ENCODE data around the gene ACER2. TPM values are rescaled to one million over a fixed set of nuclear protein-coding genes. Genes with fewer than 3 reads are reported as not detected.

Gene ACER2
- total and polyA plus RNA-seq, 2 of the 8 experiments (the other 6 are each of a cell fraction or from before 2014, with no cell fraction given) = 7.4 to 8.8 TPM

DNA sequence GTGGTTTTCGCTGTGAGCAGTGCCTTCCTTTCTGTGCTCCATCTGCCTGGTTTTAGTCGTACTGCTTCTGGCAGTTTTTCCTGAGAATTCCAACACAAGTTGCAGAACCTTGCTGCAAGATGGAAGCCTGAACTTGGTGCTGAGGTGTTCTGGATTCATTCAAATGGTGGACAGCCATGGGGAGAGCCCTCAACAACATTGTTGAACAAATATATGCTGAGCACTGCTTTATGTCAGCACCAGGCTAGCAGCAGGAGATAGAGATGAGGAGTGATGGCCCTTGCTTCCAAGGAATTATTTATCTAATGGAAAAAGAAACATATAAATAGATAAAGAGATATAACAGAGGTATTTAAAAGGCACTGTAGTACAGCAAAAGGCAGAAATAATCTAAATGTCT, 21.5 kb upstream of the ACER2 start:
- Histone ChIP-seq H3K9me3 (ENCODE audit: insufficient read depth in 2 of 2, low read depth in 1 of 2, low read length in 1 of 2) (no peaks in the 10 kb centered on the region), H3K23ac (ENCODE audit: insufficient read length) (no peak overlapping the region), H2AK5ac (ENCODE audit: low read depth, low read length) (no peak overlapping the region), H3K79me2 (ENCODE audit: control insufficient read depth in 1 of 2, insufficient read depth in 2 of 2, low read length in 2 of 2) (no peaks in the 10 kb centered on the region), H4K20me1 (replicated peaks in 1 of 2; ENCODE audit: control insufficient read depth in 1 of 2, insufficient read depth in 2 of 2, low read length in 2 of 2) (no peaks in the 10 kb centered on the region), H3K9ac (replicated peaks in 1 of 4; ENCODE audit: extremely low read depth in 1 of 4, low read depth in 3 of 4, low read length in 3 of 4) (no peak overlapping the region), H3K14ac (ENCODE audit: insufficient read length) (no peak overlapping the region), H3K27me3 (replicated peaks in 1 of 4; ENCODE audit: control insufficient read depth in 3 of 4, extremely low read depth in 1 of 4, insufficient read depth in 3 of 4, low read length in 3 of 4) (no peaks in the 10 kb centered on the region), H3K4me2 (ENCODE audit: insufficient read depth in 1 of 2, low read depth in 2 of 2, low read length in 2 of 2) (no peak overlapping the region), H2BK12ac (ENCODE audit: low read depth, low read length) (0 out of 2 replicates have a peak overlapping the region, but pooled peaks have one; percentile 9), H2AFZ (ENCODE audit: low read length) (0 out of 2 replicates have a peak overlapping the region, but pooled peaks have one; percentile 25), H3K79me1 (ENCODE audit: low read depth, low read length) (no peaks in the 10 kb centered on the region), H4K8ac (ENCODE audit: extremely low read depth, insufficient read depth, low read length) (no peak overlapping the region), H3K4ac (replicated peaks; ENCODE audit: insufficient read length, low read depth, low read length) (no peak overlapping the region), H3K36me3 (ENCODE audit: control insufficient read depth in 2 of 4, insufficient read depth in 4 of 4, low read length in 3 of 4) (no peaks in the 10 kb centered on the region), H2BK120ac (replicated peaks; ENCODE audit: low read depth, low read length) (no peak overlapping the region), H2BK15ac (ENCODE audit: low read length) (no peak overlapping the region), H2BK20ac (ENCODE audit: low read length) (no peak overlapping the region), H3K18ac (ENCODE audit: extremely low read depth, low read length) (no peak overlapping the region), H3K56ac (replicated peaks; ENCODE audit: insufficient read length, low read depth, low read length) (no peak overlapping the region), H3K27ac (ENCODE audit: low read depth, low read length) (no peak overlapping the region), H4K91ac (replicated peaks; ENCODE audit: insufficient read length, low read length) (no peak overlapping the region), H3K4me1 (replicated peaks in 1 of 4; ENCODE audit: control insufficient read depth in 3 of 4, insufficient read depth in 4 of 4, low read length in 3 of 4) (no peaks in the 10 kb centered on the region), H3K4me3 (ENCODE audit: extremely low read depth in 1 of 4, insufficient read depth in 2 of 4, low read depth in 3 of 4, low read length in 4 of 4) (no peak overlapping the region), H4K5ac (ENCODE audit: insufficient read length, low read depth, low read length) (no peak overlapping the region), H2BK5ac (ENCODE audit: low read depth, low read length) (no peak overlapping the region), H3K23me2 (ENCODE audit: low read depth, low read length) (no peaks in the 10 kb centered on the region; the same call in 1 of the 2 replicates)
- FAIRE-seq (no peak), DNase-seq (ENCODE audit: low read depth in 1 of 2, low spot score in 2 of 2) (no peak)
- 82% methylated on average over 2 of the region's 2 CpGs; no CpG with 5 or more reads in 1 of the 2 experiments for WGBS, 2 experiments (ENCODE audit: extremely low coverage in 1 of 2, insufficient coverage in 1 of 2, insufficient read length in 1 of 2, insufficient replicate concordance in 2 of 2, low coverage in 1 of 2, low lambda C conversion rate in 2 of 2, missing lambda C conversion rate in 1 of 2)
- CTCF ChIA-PET (ENCODE audit: partially characterized antibody) = no interaction called here
- POLR2A ChIA-PET (ENCODE audit: partially characterized antibody) = no interaction called here
- TF ChIP-seq GTF2F1 (IDR thresholded peaks at IDR 0.05; ENCODE audit: borderline replicate concordance, low read depth, low read length) (no peak), KDM1A (IDR thresholded peaks at IDR 0.05; ENCODE audit: borderline replicate concordance, low read length) (no peak), SIN3A (conservative IDR thresholded peaks at IDR 0.05 in 1 of 2, IDR thresholded peaks at IDR 0.05 in 1 of 2; ENCODE audit: low read depth in 1 of 2, low read length in 2 of 2) (no peak), SIX5 (IDR thresholded peaks at IDR 0.05; ENCODE audit: low read depth, low read length) (no peak), POU5F1 (IDR thresholded peaks at IDR 0.05; ENCODE audit: low read depth, low read length) (no peak), TAF7 (optimal IDR thresholded peaks at IDR 0.05; ENCODE audit: borderline replicate concordance, low read depth, low read length) (no peak), TCF12 (IDR thresholded peaks at IDR 0.05; ENCODE audit: low read depth, low read length) (no peak), BRCA1 (IDR thresholded peaks at IDR 0.05; ENCODE audit: low read depth, low read length) (no peak), RBBP5 (IDR thresholded peaks at IDR 0.05; ENCODE audit: borderline replicate concordance, low read depth, low read length) (no peak), MAX (IDR thresholded peaks at IDR 0.05) (no peak)

Data from H1 (cell line).